ENCODE results near the gene PXT1.

The PXT1 gene

DNA sequence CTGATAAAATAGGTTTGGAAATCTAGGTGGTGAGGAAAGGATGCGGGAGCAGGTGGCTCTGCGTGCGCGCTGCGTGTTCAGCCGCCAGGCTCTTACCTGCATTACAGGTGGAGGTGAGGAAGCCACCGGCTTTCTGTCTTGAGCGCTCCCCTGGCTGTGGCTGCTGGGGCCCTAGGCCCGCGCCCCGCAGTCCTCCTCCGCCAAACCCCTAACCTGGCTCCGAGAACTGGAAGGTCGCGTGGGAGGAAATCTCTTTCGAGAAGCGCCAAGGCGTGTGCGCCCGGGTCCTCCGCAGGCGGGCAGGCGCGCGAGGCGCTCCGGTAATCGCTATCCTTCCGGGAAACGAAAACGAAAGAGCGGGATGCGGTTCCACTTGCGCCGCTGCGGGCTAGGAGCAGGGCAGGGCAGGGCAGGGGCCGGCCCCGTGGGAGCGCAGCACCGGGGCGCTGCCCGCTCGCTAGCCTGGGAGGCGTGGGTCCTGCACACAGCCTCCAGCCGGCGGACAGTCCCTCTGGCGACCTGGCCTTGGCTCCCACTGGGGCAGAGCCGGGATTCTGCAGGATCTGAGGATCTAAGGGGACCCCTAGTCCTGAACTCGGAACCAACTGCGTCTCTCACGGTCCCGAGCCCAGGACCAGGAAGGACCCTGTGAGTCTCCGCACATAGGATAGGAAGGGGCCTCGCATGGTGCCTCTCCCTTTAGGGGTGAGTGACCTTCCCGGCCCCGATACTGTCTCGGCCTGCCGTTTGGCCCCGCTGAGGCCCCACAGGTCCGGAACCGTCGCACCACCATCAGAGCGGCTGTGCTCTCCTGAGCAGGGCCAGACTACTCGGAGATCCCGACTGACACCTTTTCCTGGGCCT, 55.0 kb downstream of the PXT1 start, which contains the start of gene ETV7:
ETV7 (minus strand) TSS at position 230 of the 864 bp plus-strand sequence; CDS start at position 102, 128 bp downstream.
- ATAC-seq (peak; percentile 58), DNase-seq (peak; percentile 48)

DNA sequence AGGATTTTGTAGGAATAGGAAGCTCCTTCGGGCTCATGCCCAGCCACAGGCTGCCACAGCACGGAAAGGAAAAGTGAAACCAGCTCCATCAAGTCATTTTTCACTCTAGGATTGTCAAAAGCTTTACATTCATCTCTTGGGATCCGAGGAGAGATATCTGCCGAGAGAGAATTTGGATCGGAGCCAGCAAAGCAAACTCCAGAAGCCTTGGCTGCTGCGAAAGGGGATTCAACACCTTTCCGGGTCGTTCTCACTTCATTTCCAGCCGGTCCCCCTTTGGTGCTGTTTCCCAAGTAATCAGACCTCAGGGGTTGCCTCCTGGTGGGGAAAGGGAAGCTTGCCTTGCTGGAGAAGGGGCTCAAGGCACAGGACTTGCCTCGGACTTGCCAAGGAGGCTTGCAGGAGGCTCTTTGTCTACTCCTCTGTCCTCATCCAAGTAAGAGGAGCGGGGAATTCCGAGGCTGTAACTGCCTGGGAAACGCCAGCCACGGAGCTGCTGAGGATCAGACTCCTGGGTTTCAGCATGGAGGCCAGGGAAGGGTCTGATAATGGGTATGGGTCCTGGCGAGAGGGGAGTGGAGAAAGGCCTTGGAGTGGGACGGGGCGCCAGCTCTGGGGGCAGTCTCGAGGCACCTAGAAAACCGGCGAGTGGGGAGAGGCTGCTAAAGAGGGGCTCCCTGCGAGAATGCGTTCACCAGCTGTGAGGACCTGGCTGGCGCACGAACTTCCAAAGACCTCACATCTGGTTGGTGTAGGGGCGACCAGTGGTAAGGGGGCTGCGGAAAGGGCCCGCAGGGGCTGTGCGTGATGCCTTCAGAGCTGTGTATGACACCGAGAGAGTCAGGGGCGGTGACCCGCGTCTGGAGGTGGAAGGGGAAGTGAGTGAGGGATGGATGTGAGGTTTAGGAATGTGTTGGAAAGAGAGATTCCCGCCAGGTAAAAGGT, 55.9 kb downstream of the PXT1 start:
- ATAC-seq (no peak), DNase-seq (peak; percentile 15)

DNA sequence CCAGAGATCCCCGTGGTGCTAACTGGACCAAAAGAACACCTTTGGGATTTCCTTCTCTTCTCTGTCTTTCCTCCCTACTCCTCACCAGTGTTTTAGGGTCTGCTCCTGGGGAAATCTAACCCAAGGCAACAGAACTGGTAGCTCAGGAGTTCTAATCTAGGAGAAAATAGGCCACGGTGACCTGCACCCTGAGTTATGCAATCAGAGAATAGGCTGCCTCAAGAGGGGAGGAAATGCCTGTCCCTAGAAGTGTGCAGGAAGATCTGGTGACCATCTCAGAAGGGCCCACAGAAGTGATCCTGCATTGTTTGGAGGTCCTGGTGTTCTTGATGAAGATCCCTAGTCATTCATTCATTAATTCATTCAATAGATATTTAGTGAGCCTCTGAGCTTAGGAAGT, 58.6 kb downstream of the PXT1 start:
- ATAC-seq (no peak), DNase-seq (no peak)

DNA sequence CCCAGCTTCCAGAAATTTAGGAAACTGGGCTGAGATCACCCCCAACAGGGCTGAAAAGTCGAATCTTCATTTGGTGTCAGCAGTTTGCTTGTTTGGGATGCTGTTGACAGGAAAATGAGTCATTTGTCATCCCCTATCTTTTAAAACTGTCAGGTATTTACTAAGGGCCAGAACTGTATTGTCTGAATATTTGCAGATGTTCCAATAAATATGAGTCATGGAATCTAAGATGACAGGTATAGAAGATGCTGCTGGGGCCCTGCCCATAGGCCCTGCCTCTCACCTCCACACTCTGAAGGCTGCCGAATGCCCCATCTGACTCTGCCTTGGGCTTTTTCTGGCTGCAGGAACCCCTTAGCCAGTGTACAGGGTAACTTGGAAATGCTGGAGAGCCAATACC, 59.0 kb downstream of the PXT1 start:
- DNase-seq (no peak), ATAC-seq (peak; percentile 48)

DNA sequence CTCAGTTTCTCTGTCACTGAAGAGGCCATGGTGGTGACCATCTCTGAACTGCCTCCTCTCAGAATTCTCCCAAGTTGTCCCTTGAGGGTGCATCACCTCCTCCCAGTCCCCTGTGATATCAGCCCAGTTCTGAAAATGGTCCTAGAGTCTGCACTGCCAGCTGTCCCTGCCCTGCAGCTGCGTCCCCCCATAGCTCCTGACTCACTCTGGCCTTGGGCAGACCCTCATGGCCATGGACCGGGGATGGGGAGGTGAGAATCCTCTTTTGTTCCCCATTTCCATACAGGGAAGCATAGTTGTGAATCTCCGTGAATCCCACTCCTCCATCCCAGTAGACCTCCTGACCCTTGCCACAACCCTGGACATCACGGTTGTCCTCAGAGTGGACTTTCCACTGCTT, 59.7 kb downstream of the PXT1 start:
- no peak for DNase-seq
- no peak for ATAC-seq

DNA sequence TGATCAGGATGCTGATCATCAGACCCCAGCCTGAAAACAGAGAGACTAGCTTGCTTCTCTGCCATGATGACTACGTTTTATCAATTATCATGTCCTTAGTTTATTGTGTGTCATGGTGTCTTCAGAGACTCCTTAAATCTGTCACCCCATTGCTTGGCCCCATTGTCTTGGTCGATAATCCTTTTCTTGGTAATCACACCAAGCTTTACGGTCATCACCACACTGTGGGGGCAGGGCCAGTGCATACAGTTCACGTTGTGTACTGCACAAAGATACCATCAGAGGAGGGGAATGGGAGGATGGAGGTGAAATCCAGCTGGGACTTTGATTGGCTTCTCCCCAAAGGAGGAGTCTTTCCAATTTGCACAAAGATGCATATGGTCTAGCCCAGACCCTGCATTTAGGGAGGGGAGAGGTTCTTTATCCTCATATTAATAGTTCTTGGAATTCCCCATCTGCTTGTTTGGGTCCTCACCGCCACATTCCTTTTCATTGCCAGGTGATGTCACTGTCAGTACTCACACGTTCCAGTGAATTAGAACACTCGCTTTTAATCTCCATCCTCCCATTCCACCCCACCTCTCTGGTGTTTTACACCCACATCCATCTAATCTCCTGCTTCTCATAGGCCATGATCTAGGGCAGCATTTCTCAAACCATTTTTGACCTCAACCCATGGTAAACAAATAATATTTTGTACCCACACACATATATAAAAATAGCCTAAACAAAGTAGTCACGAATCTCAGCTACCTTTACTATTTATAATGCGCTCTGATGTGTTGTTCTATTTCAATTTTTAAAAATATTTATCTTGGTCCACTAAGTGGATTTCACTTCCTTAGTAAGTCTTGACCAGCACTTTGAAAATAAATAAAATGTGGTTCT, 60.9 kb downstream of the PXT1 start:
- no peak for ATAC-seq
- no peak for DNase-seq

DNA sequence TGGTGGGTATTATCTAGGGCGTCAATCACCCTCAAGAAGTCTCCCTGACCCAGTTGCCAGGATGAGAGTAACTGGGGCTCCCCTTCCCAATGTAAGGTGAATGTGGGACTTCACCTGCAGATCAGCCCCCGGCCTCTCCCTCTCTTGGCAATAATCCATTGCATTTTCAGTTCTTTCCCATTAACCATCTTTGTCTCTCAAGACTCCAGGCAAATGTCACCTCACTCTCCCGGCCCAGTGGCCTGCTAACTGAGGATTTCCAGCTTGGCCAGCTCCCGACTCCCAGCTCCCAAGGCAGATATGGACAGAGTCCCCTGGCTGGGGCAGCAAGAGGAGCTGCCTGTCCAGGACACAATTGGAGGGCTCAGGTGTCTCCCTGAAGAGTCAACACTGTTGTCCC, 62.5 kb downstream of the PXT1 start:
- no peak for DNase-seq
- ATAC-seq, result no peak

DNA sequence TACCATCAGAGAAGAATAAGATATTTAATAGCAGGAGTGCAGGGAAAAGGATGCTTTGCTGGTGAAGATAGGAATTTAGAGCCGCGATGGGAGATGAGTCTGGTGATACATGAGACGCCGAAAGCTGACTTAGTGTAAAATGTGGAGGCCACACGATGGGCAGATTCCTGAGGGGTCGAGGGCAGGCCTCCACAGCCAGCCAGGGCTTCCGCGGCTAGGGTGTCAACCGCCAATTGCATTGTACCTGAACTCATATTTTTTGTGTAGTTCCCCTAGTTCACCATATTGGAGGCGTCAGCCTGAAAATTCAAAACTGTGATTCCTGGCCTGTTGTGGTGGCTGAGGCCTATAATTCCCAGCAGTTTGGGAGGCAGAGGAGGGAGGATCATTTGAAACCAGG, 63.7 kb downstream of the PXT1 start:
- ATAC-seq (no peak), DNase-seq (no peak)

DNA sequence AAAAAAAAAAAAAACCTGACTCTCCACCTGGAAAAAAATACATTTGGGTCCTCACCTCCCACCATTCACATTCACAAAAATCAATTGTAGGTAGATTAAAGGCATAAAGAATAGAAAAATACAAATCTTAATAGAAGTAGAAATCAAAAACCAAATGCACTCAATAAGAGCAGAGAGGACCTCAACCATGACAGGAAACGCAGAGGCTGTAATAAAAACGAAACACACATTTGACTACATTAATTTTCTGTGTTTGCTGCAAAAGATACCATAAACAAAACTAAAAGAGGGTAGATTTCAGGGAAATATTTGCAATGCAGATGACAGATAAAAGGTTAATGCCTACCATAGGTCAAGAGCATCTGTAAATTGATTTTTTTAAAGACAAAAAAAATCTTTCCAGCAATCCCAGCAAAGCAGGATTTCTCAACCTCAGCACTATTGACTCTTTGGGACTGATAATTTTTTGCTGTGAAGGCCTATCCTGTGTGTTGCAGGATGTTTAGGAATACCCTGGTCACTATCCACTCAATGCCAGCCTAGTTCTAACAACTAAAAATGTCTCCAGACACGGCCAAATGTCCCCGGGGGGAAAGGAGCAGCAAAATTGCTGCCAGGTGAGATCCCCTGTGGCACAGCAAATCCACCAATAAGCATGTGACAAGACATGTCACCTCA, 64.3 kb downstream of the PXT1 start:
- DNase-seq, result no peak
- ATAC-seq, result no peak

DNA sequence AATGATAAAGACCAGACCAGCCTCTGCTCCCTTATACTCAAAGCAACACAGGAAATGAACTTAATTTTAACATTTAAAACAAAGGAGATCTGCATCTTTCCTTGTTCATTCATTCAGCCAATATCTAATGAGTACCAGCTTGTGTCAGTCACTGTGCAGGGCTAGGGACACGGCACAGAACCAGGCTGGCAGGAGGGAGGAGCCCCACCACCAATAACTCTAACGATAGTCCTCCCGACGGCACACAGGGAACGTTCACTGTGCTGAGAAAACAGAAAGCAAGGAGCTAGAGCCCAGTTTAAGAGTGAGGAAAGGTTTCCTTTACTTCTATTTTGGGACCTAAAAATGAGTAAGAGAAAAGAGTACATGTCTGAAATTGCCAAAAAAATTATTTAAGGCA, 65.1 kb downstream of the PXT1 start:
- ATAC-seq, result no peak

DNA sequence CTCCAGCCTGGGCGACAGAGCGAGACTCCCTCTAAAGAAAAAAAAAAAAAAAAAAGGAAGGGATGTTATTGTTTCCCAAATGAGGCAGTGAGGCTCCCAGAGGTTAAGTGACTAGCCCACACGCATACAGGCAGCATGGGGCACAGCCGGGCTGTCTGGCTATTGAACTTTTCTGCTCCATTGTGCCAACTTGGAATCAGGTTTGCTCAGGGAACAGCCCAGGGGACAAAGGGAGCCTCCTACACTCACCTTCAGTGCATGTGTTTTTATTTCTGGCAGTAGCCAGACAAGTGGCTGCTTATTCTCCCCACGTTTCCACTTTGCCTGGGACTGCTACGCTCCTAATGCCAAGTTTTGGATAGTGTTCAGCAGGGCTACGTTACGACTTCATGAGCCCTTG, 65.9 kb downstream of the PXT1 start:
- no peak for DNase-seq
- no peak for ATAC-seq

More for the DNA sequence above, 65.1 kb downstream of the PXT1 start:
- no peak for DNase-seq

DNA sequence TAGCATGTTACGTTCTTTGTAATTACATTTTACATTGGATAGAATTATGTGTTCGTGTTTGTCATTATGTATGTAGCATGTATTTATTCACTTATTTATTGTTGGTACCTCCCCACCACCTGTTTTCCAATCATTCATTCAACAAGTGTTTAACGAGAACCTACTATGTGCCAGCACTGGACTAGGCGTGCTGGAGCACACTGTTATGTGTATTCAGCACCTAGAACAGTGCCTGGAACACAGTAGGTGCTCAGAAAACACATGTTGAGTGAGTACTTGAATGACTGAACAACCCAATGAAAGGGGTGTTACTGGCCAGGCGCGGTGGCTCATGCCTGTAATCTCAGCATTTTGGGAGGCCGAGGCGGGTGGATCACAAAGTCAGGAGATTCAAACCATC, 66.5 kb downstream of the PXT1 start:
- DNase-seq (no peak), ATAC-seq (no peak)

DNA sequence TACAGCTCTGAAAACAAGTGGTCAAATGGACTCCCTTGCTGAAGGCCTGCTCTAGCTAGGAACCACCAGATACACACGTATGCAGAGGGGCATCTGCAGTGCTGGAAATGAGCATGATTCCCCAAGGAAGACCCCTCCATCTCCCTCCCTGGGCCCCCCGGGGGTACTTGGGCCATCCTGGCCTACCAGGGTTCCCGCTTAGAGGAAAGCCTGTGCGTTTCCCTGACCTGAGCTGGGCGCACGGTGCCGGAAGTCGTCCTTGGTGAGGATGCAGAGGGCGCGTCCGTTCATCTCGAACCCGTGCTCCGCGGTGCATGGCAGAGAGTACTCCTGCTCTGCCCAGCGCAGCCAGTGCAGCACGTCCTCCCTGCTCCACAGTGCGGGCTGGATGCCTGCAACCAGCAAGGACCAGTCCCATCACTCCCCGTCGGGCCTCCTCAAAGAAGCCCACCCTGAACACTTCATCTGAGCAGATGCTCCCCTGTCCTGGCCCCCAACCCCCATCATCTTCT, 67.0 kb downstream of the PXT1 start:
- ATAC-seq, result no peak
- no peak for DNase-seq

DNA sequence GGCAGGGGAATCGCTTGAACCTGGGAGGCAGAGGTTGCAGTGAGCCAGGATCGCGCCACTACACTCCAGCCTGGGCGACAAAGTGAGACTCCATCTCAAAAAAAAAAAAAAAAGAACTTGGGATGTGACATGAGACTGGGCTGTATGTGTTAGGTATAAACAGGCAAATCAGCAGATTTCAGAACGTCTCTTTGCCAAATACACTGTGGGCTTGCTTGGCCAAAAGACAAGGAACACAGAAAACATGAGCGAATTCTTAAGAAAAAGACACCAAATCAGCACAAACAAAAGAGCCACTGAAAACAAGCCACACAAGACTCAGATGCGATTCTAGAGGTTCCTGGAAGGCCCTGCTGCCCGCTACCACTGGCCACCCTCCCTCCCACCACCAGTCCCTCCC, 67.7 kb downstream of the PXT1 start:
- no peak for ATAC-seq
- DNase-seq, result no peak

DNA sequence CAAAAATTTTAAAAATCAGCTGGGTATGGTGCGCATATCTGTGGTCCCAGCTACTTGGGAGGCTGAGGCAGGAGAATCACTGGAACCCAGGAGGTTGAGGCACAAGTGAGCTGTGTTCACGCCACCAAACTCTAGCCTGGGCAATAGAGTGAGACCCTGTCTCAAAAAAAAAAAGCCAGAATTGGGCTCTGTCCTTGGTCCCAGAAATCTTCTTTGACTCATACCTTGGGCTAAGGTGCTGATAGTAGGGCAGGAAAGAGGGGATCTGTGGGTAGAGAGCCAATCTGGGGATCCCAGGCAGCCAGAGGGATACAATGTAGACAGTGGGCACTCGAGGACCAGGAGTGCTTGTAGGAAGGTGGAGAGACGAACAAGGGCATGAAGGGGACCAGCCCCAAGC, 68.5 kb downstream of the PXT1 start:
- ATAC-seq, result no peak
- DNase-seq, result no peak

DNA sequence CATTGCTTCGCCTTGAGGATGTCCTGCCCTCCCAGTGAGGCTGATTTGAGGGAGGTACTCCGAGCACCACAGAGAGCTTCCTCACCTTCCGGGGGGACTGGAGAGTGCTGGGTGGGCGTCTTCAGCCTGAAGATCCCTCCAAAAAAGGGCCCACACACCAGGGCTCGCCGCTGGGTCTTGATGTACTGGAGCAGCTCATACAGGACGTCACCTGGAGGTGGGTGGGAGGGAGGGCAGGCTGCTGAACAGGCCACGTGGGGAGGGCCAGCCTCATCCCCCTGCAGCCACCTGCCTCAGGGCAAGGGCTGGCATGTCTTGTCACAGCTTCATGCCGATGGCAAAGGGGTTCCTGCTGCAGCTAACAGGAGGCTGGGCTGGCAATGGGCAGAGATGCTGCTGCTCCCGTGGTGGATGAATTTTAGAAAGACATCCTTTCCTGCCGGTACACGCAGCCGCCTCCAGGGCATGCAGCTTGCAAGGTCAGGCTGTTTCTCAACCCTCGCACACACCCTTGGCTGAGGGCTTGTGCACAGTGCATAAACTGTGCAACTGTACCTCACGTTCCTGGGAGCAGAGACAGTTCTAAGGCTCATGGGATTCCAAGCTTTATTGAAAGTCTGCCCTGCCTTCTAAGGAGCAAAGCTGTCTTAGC, 69.2 kb downstream of the PXT1 start:
- ATAC-seq (no peak), DNase-seq (no peak)

DNA sequence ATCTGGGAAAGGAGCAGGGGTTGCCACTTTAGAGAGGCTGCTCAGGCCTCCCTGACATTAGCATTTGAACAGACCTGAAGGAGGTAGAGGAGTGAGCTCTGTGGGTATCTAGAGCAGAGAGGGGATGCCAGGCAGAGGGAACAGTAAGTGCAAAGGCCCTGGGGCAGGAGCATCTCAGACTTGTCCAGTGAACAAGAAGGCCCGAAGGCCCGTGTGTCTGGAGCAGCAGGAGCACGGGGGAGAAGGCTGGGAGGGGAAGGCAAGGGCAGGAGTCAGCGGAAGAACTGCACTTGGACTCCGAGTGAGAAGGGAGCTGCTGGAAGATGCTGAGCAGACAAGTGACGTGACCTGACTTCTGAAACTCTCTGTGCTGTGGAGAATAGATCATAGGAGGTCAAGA, 70.6 kb downstream of the PXT1 start:
- DNase-seq, result no peak
- no peak for ATAC-seq

DNA sequence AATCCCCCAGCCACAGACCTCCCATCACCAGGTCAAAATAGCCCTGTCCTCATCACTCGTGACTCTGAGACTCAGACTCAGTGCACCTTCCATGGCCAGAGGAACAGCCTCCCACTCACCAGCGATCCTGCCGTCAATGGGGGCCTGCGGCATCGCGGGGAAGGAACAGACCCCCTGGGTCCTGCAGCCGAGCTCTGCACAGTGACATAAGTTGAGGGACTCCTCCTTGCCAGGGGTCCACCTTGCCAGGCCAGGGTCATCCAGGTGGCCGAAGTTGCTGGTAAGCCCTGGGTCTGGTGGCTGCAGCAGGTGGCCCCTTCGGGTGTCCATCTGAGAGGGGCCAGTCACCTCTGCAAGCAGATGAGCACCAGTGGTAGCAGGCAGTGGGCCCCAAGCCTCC, 71.4 kb downstream of the PXT1 start:
- DNase-seq, result no peak
- no peak for ATAC-seq

DNA sequence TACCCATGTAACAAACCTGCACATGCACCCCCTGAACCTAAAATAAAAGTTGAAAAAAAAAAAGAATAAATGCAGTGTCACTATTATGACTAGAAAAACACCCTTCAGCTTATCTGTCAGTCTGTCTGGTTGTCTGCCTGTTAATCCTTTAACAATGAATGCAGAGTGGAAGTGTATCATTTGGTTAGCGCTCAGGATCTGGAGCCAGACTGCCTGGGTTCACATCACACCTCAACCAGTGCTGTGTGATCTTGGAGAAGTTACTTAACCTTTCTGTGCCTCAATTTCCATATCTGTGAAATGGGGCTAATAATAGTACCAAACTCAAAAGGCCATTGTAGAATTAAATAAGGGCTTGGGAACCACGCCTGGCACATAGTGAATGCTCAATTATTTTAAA, 72.0 kb downstream of the PXT1 start:
- ATAC-seq, result no peak
- DNase-seq, result no peak

DNA sequence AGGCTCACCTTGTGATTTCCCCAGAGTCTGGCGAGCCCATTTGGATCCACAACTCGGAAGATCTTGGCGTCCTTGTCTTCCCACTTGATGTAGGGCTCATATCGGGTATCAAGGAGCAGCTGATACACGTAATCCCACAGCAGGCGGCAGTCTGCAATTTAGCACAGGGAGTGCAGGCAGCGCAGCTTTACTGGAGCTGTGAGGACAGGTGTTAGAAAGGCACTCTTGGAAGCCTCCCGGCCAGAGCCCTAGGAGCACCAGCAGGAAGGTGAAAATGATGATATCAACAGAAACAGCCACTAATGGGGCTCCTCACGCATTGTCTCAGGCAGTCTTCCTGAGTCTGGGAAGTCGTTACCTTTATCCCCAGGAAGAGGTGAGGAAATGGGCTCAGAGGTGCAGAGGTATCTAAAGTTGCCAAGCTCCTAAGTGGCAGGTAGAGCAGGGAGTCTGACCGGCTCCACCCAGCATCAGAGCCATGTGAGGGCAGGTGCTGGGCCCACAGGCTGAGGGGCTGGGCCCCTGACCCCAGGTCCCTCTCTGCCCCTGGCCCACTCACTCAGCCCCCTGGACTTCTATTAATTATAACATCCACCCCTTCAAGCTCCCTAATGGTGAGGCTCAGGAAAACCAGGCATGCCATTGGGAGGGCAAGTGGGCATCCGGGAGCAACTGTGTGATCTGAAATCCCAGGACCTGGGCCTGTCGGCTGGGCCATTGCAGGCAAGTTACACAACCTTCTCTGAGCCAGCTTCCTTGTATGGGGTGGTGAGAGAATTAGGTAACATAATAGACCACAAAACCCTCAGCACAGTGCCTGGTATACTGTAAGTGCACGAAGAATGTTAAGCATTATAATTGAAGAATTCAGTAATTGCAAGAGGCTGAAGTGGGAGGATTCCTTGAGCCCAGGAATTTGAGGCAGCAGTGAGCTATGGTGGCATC, 73.5 kb downstream of the PXT1 start:
- no peak for ATAC-seq
- DNase-seq, result no peak

Measured in stimulated activated naive CD8-positive, alpha-beta T cell treated with anti-CD3 and anti-CD28 coated beads, Interleukin-15, Interleukin-2, amounts not matched to agents 100 U/mL and 50 U/mL, for 24 hours (primary cell).